GM19455 (cell line): ENCODE measurements around the gene FES.

Experiments used
- ATAC-seq: cut with Tn5 transposase; IDR thresholded peaks from one replicate; pipeline ENCODE4 v1.9.1; 2021; ENCODE audit not compliant: unreplicated experiment

FES gene

GRCh38 chr15:90875549-90875981 lies 8.7 kb upstream of the FES start:
- no peak for ATAC-seq

GRCh38 chr15:90876046-90876445 lies 8.3 kb upstream of the FES start:
- ATAC-seq = no peak

- no peak for ATAC-seq
Observed at GRCh38 chr15:90876512-90877170, 7.7 kb upstream of the FES start.

- ATAC-seq = no peak
Observed at GRCh38 chr15:90877315-90877714, 7.0 kb upstream of the FES start.

GRCh38 chr15:90877996-90878395 lies 6.3 kb upstream of the FES start:
- no peak for ATAC-seq

GRCh38 chr15:90878660-90879059 lies 5.6 kb upstream of the FES start:
- ATAC-seq = no peak

- no peak for ATAC-seq
Observed at GRCh38 chr15:90879730-90880366, 4.5 kb upstream of the FES start.

- ATAC-seq = no peak
Observed at GRCh38 chr15:90880381-90881145, 3.7 kb upstream of the FES start.

- no peak for ATAC-seq
Observed at GRCh38 chr15:90881181-90881977, 2.9 kb upstream of the FES start.

GRCh38 chr15:90881978-90882721 lies 2.2 kb upstream of the FES start:
- no peak for ATAC-seq

- no peak for ATAC-seq
Observed at GRCh38 chr15:90882781-90883525, 1.4 kb upstream of the FES start.

GRCh38 chr15:90883526-90883975 lies 753 bp upstream of the FES start:
- no peak for ATAC-seq

GRCh38 chr15:90884719-90885431 lies 571 bp downstream of the FES start:
- ATAC-seq = no peak

- ATAC-seq = no peak
Observed at GRCh38 chr15:90885432-90886290, 1.4 kb downstream of the FES start.

- ATAC-seq = no peak
Observed at GRCh38 chr15:90886291-90886614, 1.9 kb downstream of the FES start.

GRCh38 chr15:90887037-90887481 lies 2.8 kb downstream of the FES start:
- ATAC-seq = no peak

- ATAC-seq = no peak
Observed at GRCh38 chr15:90889313-90889730, 5.0 kb downstream of the FES start.

GRCh38 chr15:90889736-90890456 lies 5.6 kb downstream of the FES start:
- ATAC-seq = no peak
